Activated CD8-positive, alpha-beta memory T cell treated with anti-CD3 and anti-CD28 coated beads, Interleukin-2, amount 50 U/mL, for 48 hours (primary cell): Measurements from ENCODE around the gene AHNAK.
"Not testable (repeated sequence)": the region's sequence is repeated elsewhere in the genome, so short reads cannot be mapped to it uniquely, and the experiment has no call there.

Source experiments
- DNase-seq: peaks from one replicate; pipeline ENCODE4 v3.0.0-alpha.2; 2020

Gene AHNAK

GRCh38 chr11:62571493-62571892 is 24.9 kb upstream of the AHNAK start:
- DNase-seq = not testable (repeated sequence)

DNA sequence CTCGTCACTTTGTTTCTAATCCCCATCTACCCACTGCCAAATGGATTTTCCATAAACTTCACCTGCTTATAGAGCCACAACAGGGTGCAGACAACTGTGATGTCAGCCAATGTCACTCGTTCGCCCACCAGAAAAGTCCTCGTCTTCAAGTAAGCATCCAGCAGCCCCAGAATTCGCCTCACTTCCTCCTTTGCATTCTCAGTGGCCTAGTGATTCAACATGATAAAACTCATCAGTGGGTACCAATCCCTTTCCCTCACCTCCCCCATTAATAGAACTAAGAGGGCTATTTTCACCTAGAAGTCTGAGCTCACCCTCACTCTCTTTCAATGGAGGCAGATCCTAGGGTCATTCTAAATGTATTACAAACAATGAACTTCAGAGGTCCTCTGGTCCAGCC is 24.3 kb upstream of the AHNAK start:
- DNase-seq = not testable (repeated sequence)

- no peak for DNase-seq
These were observed 23.0 kb upstream of the AHNAK start for GRCh38 chr11:62569611-62570010.

DNA sequence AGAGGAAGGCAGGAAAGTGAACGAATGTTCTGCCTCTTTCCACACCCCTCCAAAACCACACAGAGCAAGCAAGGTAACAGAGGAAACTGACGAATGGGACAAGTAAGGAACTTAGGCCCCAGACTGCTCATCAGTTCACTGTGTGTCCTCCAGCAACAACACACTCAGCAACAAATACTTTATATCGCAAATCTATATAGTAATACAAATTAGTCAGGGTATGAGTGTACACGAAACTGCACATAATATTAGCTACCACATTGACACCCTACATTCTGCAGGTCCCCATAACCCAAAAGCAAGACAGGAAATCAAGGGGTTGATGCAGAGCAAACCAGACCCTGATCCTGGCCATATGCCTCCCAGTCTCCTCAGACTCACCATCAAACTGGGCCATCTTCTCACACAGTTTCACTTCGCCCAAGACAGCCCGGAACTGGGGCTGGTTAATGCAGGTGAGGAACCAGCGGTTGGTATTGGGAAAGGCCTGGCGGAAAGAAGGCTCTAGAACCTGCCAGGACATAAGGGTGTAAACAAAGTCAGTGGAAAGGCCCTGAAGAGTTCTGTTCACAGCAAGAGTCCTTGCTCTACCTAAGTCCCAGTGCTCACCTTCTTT is 20.5 kb upstream of the AHNAK start:
- no peak for DNase-seq

DNA sequence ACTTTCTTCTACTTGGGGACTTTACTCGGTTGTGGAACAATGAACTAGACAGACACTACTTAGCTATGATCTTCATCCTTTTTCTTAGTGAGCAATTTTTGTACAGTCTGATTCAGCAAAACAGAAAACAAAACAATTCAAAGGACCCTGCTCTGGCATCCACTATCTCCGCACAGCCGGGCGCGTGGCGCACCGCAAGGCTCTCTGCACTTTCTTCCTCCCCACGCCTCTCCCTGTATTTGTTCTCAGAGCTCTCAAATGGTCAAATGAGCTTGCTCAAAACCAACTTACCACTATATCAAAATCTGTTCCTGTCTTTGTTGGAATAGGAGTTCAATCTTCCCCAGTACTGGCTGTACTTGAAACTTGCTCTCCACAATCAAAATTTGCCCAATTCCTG is 19.6 kb upstream of the AHNAK start:
- DNase-seq = no peak

GRCh38 chr11:62565100-62565802 is 18.6 kb upstream of the AHNAK start:
- DNase-seq = no peak

DNA sequence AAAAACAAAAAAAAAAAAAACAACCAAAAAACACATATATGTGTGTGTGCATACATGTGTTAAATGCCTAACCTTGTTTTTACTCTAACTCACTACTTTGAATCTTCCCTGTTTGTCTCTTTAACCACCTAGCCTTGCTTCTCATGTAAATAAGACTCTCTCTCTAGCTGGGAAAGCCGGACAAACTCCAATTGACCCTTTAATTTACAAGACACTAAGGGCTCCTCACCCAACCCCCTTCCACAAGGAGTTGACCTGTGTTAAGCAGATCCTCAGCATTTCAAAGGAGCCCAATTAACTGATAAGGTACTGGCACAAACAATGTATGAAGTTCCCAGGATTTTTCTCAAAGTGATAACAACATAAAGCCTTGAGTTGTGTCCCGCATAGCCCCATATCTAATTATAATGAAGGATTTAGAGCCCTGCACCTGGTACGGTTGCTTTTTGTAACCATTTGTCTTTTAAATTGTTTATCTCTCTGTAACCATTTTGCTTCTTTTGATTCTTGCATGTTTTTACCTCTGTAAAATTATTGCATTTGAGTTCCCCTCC is 15.1 kb upstream of the AHNAK start:
- DNase-seq = not testable (repeated sequence)

- DNase-seq = peak; percentile 75
These were observed 14.0 kb upstream of the AHNAK start for GRCh38 chr11:62560566-62561103.

- DNase-seq = not testable (repeated sequence)
These were observed 13.0 kb upstream of the AHNAK start for GRCh38 chr11:62559626-62560025.

DNA sequence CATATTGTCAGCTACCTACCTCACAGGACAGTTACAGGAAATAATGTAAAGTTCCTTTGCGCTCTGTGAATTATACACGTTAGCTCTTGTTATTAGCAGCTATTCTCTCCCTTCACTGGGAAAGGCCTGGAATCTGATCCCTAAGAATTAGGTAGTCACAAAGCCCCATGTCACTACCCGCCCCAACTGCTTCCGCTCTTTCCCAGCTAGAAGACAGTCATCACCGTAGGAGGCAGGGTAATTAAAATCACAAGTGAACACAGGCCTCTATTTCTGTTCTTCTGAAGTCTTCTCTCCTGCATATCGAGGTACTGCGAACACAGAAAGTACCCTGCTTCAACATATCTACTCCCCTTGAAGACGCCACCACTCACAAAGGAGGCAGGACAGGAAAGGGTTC is 12.6 kb upstream of the AHNAK start:
- no peak for DNase-seq

DNA sequence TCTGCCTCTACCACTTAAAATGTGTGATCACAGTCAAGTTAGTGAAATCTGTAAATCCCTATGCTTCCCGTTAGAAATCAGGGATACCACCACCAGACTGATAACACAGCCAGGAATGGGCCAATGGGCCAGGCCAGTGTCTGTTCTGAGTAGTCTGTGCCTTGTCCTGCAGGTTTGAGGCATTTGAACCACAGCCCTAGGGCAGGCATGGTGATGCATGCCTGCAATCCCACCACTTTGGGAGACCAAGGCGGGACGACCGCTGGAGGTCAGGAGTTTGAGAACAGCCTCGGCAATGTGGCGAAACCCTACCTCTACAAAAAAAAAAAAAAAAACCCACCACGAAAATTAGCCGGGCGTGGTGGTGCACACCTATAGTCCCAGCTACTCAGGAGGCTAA is 12.1 kb upstream of the AHNAK start:
- no peak for DNase-seq

DNA sequence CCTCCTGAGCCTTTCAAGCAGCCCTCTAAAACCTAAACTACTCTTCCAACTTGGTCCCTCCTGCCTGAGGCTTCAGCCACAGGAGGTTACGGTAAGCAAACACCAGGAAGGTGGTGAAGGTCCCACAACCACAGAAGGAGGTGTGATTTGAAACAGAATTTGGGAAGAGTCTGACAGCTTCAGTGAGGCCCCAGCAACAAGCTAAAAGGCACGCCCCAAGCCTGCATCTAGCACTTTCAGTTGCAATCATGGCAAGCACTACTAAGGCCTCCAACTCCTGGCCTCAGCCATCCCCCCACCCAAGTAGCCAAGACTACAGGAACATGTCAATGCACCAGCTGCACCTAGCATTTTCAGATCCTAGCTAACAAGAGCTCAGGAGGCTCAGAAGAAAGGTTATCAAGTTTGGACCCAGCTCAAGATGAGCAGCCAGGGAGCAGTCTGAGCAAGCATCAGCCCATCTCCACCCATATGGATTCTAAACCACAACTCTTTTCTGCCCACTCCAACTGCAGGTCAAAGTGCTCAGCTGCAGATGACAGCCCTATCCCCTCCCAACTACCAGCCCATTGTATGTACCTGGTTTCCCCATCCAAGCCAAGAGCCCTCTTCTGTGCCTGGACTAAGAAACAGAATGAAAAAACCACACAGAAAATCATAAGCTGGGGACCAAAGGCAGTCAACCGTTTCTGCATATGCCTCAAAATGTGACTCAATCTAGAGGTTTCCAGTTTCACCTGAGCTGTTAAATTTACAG is 10.4 kb upstream of the AHNAK start:
- DNase-seq = peak; percentile 80

- peak; percentile 89 for DNase-seq
These were observed 9.7 kb upstream of the AHNAK start for GRCh38 chr11:62556108-62556874.

DNA sequence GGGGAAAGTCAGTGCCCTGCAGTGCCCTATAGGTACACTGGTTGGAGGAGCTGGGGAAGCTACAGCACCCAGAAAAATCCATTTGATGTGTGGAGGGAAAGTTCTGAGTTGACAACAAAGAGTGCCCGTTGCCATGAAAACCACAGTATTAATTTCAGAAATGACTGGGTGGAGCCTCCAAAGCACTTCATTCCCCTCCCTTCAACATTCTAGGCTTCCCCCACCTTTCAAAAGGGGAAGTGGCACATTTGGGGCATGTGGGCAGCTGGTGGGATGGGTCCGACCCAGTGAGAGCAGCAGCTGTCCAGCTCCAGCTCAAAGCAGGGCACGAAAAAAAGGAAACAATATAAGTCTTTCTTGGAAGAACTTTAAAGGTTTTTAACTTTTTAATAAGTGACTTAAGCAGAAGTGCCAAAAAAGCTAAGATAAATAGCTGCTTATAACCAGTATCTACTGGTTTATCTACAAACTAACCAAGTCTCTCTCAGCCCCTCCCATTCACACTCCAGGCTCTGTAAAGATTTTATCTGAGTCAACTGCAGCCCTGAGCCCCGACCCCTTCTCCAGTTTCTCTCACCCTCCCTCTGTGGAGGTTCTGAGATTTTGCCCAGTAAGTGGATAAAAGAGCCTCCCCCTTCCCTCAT is 9.0 kb upstream of the AHNAK start:
- peak; percentile 73 for DNase-seq

- DNase-seq = no peak
These were observed 8.0 kb upstream of the AHNAK start for GRCh38 chr11:62554387-62555167.

- no peak for DNase-seq
These were observed 7.3 kb upstream of the AHNAK start for GRCh38 chr11:62553839-62554361.

DNA sequence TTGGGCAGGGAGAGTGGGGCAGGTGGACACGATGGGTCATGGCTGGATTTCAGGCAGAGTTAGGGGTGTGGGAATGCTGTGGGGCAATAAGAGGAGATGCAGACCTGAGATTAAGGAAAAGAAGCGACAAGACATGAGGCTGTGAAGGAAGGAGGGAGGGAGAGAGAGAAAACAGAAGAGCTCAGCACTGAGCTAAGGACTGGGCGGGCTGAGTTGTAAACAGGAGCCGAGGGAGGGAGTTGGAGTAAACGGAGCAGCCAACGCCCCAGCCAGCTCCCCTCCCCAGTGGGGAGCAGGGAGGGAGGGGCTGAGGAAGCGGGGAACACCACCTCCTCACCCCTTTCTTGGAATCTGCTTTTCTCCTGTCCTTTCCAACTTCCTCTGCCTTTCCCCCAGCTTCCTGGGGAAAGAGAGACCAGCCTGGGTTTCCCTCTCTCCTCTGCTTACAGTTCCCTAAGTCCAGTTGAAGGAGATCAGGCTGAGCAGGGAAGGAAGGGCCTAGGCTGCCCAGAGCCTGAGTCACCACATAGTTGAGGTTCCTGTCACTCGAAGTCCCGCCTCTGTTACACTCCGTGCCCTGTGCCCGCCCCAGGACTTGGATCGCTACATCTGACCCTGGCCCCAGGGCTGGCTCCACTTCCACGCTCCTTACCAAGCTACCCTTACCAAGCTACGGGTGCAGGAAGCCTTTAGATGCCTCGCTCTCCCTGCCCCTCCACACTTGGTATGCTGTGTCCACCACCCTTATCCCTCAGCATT is 6.7 kb upstream of the AHNAK start:
- DNase-seq = peak; percentile 66

- DNase-seq = no peak
These were observed 6.0 kb upstream of the AHNAK start for GRCh38 chr11:62552485-62553079.

DNA sequence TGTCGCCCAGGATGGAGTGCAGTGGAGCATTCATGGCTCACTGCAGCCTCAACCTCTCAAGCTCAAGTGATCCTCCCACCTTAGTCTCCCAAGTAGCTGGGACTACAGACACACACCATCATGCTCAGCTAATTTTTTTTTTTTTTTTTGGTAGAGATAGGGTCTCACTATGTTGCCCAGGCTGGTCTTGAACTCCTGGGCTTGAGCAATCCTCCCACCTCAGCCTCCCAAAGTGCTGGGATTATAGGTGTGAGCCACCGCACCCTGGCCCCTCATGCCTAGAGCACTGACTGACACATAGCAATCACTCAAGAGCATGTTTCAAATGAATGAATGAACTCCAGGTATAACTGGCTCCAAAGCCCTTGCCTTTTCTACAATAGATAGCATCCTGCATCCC is 3.9 kb upstream of the AHNAK start:
- not testable (repeated sequence) for DNase-seq
